Femur (tissue), 1 donor: ENCODE measurements around the gene NLRP4.
"Not testable (repeated sequence)": the region's sequence is repeated elsewhere in the genome, so short reads cannot be mapped to it uniquely, and the experiment has no call there.

ENCODE experiments used
- DNase-seq: peaks from one replicate; pipeline ENCODE4 v3.0.0-alpha.2; 2017

The NLRP4 gene

DNA sequence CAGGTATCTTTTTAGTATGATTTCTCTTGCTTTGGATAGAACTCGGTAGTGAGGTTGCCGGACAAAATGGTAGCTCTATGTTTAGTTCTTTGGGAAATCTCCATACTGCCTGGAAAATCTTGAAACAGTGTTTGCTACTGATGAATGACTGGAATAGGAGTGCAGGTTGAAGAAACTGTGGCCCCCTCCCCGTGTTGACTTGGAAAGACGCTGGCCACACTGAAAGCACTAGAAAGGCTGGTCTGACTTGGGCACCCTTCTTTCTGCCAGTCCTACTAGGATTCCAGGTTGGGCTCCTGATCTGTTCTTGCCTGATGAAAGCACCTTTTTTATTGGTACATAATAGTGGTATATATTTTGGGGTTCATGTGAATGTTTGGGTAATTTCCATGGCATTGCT, 46.3 kb downstream of the NLRP4 start:
- DNase-seq, result no peak

DNA sequence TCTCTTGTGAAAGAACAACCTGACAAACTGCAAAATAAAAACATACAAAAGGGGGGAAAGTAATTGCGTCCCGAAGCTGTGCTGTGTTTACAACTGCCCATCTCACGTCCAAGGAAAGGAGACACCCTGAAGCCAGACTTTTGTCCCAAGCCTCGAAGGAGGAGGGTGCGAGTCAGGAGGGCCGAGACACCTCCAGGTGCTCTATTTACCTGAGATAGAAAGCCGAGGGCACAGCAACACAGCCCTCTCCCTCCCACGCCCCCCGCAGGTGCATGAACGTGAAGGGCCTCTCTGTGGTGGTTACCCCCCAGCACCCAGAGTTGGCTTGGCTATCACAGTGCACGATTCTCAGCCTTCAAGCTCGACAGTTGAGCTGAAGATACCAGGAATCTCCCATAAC, 62.6 kb downstream of the NLRP4 start:
- no peak for DNase-seq

DNA sequence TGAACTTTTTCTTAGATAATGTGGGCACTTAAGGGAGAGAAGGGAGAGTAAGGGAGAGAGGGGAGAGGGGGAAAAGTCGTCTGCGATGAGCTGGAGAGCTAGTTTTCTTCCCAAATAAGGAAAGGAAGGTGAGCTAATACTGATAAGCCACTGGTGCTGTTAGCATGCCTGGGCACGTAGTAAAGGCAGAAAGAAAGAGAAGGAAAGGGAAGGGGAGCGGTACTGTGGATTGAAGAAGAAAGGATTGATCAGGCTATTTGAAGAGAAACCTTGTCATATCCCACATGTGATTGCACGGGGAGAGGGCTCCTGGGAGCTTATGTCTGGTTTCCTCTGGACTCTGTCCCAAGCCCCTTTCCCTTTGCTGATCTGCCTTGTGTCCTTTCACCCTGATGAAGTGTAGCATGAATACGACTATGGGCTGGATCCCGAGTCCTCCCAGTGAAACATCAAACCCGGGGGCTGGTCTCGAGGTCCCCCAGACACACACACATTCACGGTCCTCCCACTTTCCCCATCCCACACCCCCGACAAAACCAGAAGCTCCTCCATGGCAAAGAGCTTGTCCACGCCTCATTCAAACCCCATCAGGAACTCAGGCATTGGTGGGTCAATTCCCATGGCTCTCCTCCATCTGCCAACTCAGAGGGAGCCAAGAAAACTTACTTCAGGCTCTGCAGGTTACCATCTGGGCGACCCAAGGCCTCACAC, 65.2 kb downstream of the NLRP4 start:
- no peak for DNase-seq

DNA sequence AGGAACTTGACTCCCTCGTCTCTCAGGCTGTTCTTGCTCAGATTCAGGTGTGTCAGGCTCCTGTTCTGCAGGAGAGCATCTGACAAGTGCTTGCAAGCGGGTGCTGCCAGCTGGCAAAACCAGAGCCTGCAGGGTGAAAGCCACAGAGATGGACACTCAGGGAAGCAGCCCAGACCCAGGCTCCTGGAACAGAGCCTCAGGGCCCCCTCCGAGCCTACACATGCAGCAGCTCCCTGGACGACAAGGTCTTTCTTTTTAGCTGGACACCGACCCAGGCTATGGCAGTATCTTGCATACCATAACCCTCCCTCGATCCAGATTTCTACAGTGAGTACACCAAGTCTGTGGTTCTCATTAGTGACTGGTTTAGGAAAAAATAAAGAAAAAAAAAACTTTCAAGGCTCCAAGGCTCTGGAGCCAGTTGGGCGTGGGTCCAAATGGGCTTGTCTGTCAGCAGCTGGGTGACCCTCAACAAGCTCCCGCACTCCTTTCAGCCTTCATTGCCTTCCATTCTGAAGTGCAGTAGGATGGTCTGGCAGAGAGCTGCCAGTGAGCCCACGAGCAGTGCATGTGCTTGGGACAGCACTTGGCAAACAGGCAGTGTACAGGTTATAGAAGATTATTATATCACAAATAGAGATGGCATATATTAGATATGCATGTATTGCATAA, 65.9 kb downstream of the NLRP4 start:
- DNase-seq, result no peak

DNA sequence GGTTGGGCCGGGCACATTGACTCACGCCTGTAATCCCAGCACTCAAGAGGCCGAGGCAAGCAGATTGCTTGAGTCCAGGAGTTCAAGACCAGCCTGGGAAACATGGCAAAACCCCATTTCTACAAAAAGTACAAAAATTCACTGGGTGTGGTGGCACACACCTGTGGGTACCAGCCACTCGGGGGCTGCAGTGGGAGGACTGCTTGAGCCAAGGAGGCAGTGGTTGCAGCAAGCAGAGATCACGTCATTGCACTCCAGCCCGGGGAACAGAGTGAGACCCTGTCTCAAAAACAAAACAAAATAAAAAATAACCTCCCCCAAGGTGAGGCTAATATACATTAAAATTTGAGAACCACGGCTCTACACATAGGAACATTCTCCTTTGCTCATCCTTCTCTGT, 70.9 kb downstream of the NLRP4 start:
- no peak for DNase-seq

DNA sequence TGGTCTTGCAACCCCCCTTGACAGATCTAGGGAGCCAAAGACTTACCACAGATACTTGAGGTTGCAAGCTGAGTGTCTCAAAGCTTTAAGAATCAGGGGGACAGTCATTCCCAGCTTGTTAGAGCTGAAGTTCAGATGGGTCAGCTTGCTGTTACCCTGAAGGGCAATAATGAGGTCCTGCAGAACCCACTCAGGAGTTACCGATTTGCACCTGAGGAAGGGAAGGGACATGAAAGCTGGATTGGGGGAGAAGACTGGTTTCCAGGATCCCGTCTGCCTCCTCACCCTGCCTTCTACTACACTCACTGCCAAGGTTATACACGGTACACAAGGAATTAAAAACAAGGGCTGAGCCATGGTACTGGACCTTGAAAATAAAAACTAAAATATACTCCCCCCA, 71.4 kb downstream of the NLRP4 start:
- no peak for DNase-seq

DNA sequence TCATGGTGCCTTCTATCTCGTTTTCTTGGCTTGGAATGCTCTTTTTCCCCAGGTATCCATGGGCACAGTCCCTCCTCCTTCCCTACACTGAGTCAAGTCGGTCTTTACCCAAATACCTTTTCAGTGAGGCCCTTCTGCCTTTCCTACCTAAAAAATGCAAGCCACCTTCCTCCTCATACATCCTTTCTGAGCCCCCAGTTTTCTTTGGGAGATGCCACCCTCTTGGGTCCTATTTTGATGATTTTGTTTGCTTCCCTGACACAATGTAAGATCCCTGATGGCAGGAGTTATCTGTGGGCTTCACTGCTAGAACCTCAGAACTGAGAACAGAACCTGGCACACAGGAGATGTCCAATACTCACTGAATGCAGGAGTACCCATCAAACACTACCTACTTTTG, 73.5 kb downstream of the NLRP4 start:
- DNase-seq, result no peak

DNA sequence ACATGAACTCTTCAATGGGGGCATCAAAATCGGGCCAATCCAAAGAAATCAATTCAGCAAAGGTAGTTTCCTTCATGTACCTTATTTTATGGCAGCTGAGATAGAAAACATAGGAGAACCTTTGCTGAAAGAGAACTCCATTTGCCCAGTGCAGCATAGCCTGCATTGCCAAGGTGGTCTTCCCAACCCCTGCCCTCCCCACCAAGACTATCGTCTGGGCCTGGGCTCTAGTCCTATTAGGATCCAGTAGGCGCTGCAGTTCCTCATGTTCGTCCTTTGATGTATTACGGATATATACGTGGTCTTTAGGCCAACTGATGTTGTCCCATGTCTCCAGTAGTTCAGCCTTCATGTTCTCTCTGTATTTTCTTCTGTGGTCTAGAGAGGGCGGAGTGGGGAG, 76.6 kb downstream of the NLRP4 start:
- no peak for DNase-seq

DNA sequence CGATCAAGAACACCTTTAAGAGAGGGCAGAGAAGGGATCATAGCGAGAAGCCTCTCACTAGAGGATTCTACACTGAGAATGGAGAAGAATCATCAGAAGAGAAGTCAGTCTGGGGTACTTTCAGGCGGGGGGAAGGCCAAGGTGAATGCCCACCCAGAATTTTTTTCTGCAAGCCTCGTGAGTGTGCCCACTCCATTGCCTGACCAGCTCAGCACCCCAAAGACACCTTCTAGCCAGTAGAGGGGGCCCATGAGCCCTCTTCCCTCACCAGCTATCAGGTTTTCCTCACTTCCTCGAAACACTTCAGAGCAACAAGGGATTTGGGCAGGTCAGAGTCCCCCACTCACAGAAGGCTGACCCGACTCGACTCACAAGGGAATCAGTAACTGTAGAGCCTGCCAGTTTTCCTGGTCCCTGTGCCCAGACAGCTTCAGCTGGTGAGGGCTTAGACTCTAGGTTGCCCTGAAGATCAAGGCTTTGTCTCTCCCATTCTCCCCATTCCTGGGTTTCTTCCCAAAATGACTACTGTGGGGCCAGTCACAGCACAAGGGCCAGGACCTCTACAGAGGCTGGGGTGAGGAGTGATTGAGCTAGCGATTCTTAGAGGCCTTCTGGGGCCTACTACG, 77.4 kb downstream of the NLRP4 start:
- no peak for DNase-seq

DNA sequence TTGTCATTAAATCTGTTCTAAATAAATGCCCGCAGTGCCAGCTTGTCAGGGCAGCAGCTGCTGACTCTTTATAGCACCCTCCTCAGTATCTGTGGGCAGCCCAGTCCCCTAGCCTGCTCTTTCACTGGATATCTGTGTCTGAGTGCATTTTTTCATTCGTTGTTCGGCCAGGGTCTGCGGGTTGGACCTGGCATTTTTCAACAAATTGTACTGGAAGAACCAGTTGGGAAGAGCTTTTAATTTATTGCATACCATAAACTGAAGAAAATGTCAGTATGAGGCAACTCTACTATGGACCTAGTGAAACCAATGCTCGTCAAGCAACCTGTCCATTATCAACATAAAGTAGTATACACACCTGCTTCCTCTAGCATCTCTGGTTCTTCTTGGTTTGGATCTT, 87.2 kb downstream of the NLRP4 start:
- no peak for DNase-seq

DNA sequence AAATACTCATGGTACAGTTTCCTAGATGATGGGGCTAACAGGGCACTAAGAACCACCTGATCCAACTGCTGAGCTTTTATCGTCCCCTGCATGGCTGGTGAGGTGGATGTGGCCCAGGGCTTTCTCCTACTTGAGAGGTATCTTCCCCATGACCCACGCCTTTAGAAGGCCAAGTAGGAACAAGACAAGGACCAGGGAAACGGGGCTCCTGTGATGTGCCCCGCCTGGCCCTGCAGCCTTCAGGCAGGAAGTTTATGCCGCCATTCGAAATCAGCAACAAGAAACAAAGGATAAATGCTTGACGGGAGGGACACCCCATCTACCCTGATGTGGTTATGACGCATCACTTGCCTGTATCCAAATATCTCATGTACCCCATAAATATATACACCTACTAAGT, 91.7 kb downstream of the NLRP4 start:
- no peak for DNase-seq

DNA sequence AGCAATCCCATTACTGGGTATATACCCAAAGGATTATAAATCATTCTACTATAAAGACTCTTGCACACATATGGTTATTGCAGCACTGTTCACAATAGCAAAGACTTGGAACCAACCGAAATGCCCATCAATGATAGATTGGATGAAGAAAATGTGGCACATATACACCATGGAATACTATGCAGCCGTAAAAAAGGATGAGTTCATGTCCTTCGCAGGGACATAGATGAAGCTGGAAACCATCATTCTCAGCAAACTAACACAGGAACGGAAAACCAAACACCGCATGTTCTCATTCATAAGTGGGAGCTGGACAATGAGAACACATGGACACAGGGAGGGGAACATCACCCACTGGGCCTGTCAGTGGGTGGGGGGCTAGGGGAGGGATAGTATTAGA, 92.9 kb downstream of the NLRP4 start:
- DNase-seq, result not testable (repeated sequence)

DNA sequence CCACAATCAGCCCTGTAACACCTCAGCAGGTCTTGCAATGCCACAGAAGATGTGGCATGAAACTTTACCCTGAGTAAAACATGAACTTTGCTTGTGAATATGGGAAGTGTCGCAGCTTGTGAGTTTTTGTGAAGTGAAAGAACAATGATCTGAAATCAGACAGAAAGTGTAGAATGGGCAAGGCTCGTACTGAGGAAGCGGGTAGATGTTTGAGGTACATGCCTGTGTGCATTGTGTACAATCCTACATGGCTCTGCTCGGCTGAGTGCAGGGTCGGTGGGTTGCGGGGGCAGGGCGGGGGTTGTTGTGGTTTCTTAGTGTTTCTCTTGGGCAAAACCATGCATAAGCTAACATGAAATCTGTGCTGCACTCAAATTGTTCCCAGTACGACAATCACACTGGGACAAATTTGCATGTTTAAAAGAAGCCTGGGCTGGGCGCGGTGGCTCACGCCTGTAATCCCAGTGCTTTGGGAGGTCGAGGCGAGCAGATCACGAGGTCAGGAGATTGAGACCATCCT, 94.7 kb downstream of the NLRP4 start:
- DNase-seq, result no peak
